BE2C (cell line): ENCODE data around the gene RFC5.

Source experiments
- DNase-seq: peaks from one replicate; pipeline ENCODE4 v3.0.0-alpha.2; 2020
- H3K27me3 ChIP-seq: fragments of 250-450 bp; sonication (Bioruptor Pico); 2 replicates; pipeline ENCODE4 v1.5.1; 2020; ENCODE audit warnings: mild to moderate bottlenecking
- H3K36me3 ChIP-seq: fragments of 250-450 bp; sonication (Bioruptor Pico); 2 replicates; pipeline ENCODE4 v1.5.1; 2020; ENCODE audit warnings: mild to moderate bottlenecking
- H3K4me1 ChIP-seq: fragments of 250-450 bp; sonication (Bioruptor Pico); 2 replicates; pipeline ENCODE4 v1.5.1; 2020
- H3K4me3 ChIP-seq: 2 replicates; pipeline ENCODE4 v1.5.1; 2011; ENCODE audit warnings: low read depth, low read length
- H3K9me3 ChIP-seq: fragments of 250-450 bp; sonication (Bioruptor Pico); 2 replicates; pipeline ENCODE4 v1.5.1; 2020
- CTCF ChIP-seq: IDR thresholded peaks from 2 replicates; pipeline ENCODE4 v1.5.1; 2012; ENCODE audit warnings: mild to moderate bottlenecking, low read depth, low read length

Gene RFC5

GRCh38 chr12:117970334-117970733 lies 46.2 kb upstream of the RFC5 start:
- Histone ChIP-seq H3K36me3 (no peaks in the 10 kb centered on the region), H3K4me1 (no peaks in the 10 kb centered on the region), H3K27me3 (peaks cover 44% of the 10 kb centered on the region), H3K4me3 (no peak overlapping the region), H3K9me3 (no peaks in the 10 kb centered on the region)
- DNase-seq, result no peak
- no peak for TF ChIP-seq CTCF

DNA sequence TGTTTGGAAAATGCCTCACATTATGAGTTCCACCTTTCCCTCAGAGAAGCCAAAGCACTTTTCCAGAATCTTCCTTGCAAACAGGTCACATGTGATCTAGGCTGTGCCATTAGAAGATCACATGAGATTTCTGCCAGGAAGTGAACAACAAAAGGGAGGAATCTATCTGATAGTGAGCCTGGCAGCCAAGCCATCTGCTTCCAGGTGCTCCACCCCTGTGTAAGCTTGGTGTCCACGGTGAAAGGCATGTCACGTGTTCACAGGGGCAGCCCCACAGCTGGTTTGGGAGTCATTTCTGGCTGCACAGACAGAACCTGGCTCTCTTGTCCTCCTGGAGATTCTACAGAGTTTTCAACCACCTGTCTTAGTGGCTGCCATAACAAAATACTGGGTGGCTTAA lies 44.2 kb upstream of the RFC5 start:
- H3K4me1 ChIP-seq, result no peaks in the 10 kb centered on the region
- H3K9me3 ChIP-seq, result no peaks in the 10 kb centered on the region
- TF ChIP-seq CTCF, result no peak
- no peak for DNase-seq
- H3K4me3 ChIP-seq, result no peak overlapping the region
- peaks cover 30% of the 10 kb centered on the region for H3K27me3 ChIP-seq
- no peaks in the 10 kb centered on the region for H3K36me3 ChIP-seq

- Histone ChIP-seq H3K27me3 (peaks cover 5% of the 10 kb centered on the region), H3K4me1 (no peaks in the 10 kb centered on the region), H3K4me3 (no peak overlapping the region), H3K36me3 (no peaks in the 10 kb centered on the region), H3K9me3 (no peaks in the 10 kb centered on the region)
- TF ChIP-seq CTCF, result no peak
- DNase-seq, result no peak
These were observed 41.5 kb upstream of the RFC5 start for GRCh38 chr12:117975006-117975405.

- Histone ChIP-seq H3K9me3 (no peaks in the 10 kb centered on the region), H3K4me3 (no peak overlapping the region)
These were observed 39.1 kb upstream of the RFC5 start for GRCh38 chr12:117977373-117977772.

DNA sequence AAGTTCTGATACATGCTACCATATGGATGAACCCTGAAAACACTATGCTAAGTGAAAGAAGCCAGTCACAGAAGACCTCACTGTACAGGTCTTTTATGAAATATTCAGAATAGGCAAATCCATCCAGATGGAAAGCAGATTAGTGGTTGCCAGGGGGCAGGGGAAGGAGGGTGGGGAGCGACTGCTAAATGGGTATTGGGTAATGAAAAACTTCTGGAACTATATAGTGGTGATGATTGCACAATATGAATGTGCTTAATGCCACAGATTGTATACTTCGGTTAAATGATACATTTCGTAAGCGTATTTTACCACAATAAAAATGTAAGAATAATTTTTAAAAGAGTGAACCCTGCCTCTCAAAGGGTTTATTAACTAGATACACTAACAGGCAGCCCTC lies 35.9 kb upstream of the RFC5 start:
- Histone ChIP-seq H3K4me1 (no peaks in the 10 kb centered on the region), H3K36me3 (no peaks in the 10 kb centered on the region), H3K27me3 (peaks cover 4% of the 10 kb centered on the region; the same call in 1 of the 2 replicates), H3K4me3 (no peak overlapping the region), H3K9me3 (no peaks in the 10 kb centered on the region)
- TF ChIP-seq CTCF, result no peak
- DNase-seq, result no peak

More at GRCh38 chr12:117977373-117977772, 39.1 kb upstream of the RFC5 start:
- no peak for DNase-seq
- no peak for TF ChIP-seq CTCF
- Histone ChIP-seq H3K4me1 (no peaks in the 10 kb centered on the region), H3K36me3 (no peaks in the 10 kb centered on the region), H3K27me3 (no peaks in the 10 kb centered on the region)

- Histone ChIP-seq H3K9me3 (no peaks in the 10 kb centered on the region), H3K36me3 (no peaks in the 10 kb centered on the region), H3K27me3 (peaks cover 4% of the 10 kb centered on the region; the same call in 1 of the 2 replicates), H3K4me1 (no peaks in the 10 kb centered on the region), H3K4me3 (no peak overlapping the region)
- DNase-seq, result no peak
- no peak for TF ChIP-seq CTCF
These were observed 35.2 kb upstream of the RFC5 start for GRCh38 chr12:117981267-117981666.
